ENCODE measurements around the gene GAS2L1.

- TF ChIP-seq TAF1 (IDR thresholded peaks at IDR 0.05; ENCODE audit: borderline replicate concordance, low read depth, low read length): no peak
- no peak for TF ChIP-seq POLR2AphosphoS5 (IDR thresholded peaks at IDR 0.05; ENCODE audit: low read depth, low read length)
- TF ChIP-seq POLR2A (IDR thresholded peaks at IDR 0.05; ENCODE audit: low read depth, low read length): no peak
These were observed 17.6 kb upstream of the GAS2L1 start for GRCh38 chr22:29288837-29289236.

Data from GM12892 (cell line).